ENCODE results near the gene TSHZ2.
"Not testable (repeated sequence)": the region's sequence is repeated elsewhere in the genome, so short reads cannot be mapped to it uniquely, and the experiment has no call there.

The TSHZ2 gene

GRCh38 chr20:53292347-53292746 is 320.2 kb downstream of the TSHZ2 start:
- DNase-seq, result no peak

- DNase-seq, result no peak
These were observed 322.6 kb downstream of the TSHZ2 start for GRCh38 chr20:53294804-53295203.

DNA sequence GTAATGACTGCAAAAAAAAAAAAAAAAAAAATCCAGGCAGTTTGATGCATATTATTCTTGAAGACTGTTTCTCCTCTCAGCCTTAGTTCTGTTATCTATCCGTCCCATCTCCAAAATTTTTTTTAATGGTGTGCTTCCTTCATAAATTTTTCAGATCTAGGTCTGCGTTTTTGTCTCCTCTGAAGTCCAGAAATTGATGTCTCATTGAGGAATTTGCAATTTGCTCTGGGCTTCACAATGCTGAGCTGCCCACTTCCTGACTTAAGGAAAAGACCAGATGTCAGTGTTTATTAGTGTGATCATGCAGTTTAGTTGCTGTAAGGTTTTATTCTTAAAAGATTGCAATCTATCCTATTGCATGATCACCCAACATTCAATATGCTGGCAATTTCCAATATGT is 323.9 kb downstream of the TSHZ2 start:
- DNase-seq, result no peak

DNA sequence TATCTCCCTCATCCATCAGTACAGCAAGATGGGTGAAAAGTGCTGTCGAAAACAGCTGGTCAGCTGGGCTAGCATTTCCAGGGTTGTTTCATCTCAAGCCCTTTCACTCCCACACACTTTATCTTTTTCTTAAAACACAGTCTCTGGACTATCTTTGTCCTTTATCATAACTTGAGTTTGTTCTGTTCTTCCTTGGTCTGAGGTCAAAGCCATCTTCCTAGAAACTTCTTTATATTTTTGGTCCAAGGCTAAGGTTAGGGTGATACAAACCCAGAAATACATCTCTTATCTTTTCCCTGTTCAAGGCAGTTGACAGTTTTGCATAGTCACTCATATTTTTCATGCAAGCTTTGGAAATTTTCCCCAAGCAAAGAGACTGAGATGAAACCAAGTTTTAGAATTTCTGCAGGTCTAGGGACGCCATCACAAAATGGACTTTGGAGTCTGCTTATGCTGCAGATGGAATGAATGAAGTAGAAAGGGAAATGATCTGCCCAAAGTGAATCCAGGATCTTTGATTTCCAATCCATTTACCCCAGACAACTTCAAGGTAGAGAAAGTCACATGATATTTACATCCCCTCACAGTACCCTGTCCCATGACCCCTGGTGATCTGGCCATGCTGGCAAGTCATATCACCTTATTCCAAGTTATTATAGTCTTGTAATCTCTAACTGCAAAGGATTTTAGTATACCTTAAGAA is 324.4 kb downstream of the TSHZ2 start:
- DNase-seq, result no peak

- DNase-seq, result no peak
These were observed 325.0 kb downstream of the TSHZ2 start for GRCh38 chr20:53297154-53297529.

DNA sequence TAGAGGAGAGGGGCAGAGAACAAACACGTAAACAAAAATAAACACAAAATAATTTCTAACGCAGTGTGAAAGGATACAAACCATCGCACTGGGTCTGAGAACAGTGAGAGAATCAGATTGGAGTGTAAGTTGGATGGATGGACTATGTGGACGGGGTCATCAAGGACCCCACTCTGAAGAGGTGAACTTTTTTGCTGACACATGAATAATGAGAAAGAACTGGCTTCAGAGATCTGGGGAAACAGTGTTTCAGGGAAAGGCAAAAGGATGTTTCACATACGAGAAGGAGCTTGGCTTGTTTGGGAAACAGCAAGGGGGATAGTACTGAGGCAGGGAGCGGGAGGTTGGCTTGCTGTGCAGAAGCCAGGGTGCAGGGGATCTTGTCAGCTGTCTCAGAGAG is 326.1 kb downstream of the TSHZ2 start:
- no peak for DNase-seq

DNA sequence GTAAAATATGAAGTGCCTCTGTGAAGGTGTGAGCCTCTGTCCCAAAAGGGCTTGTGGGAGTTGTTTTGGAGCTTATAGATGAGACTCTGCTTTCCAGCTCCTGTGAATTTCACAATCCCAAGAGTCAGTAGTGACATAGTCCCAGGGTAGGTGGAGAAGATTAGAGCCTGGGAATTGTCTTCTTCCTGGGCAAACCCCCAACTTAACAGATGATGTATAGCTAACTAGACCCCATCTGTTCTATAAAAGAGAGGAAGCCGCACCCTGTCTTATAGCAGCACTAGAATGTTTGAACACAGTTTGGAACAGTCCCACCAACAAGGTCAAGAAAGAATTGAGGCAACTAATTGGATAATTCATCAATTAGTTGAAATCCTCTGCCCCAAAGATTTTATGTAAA is 326.8 kb downstream of the TSHZ2 start:
- no peak for DNase-seq

- no peak for DNase-seq
These were observed 327.7 kb downstream of the TSHZ2 start for GRCh38 chr20:53299831-53300230.

DNA sequence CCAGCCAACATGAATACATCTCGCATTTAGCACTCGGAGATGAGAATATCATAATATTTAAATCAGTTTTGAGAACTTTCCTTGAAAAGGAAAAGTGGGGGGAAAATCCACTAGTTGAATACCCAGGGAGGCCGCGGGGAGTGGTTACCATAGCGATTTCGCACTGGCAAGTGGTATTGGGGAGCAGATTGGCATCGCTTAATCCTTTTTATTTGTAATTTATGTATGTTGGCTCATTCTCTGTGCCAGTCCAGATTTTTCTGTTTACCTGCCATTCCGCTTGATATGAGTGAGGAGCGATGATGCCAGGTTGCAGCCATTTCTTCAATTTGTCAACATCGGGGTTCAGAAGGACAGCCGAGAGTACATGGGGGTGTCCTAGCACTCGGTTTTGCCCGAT is 329.7 kb downstream of the TSHZ2 start:
- no peak for DNase-seq

- no peak for DNase-seq
These were observed 330.7 kb downstream of the TSHZ2 start for GRCh38 chr20:53302695-53303412.

GRCh38 chr20:53303413-53303760 is 331.2 kb downstream of the TSHZ2 start:
- DNase-seq, result no peak

GRCh38 chr20:53304146-53304545 is 332.0 kb downstream of the TSHZ2 start:
- DNase-seq, result no peak

DNA sequence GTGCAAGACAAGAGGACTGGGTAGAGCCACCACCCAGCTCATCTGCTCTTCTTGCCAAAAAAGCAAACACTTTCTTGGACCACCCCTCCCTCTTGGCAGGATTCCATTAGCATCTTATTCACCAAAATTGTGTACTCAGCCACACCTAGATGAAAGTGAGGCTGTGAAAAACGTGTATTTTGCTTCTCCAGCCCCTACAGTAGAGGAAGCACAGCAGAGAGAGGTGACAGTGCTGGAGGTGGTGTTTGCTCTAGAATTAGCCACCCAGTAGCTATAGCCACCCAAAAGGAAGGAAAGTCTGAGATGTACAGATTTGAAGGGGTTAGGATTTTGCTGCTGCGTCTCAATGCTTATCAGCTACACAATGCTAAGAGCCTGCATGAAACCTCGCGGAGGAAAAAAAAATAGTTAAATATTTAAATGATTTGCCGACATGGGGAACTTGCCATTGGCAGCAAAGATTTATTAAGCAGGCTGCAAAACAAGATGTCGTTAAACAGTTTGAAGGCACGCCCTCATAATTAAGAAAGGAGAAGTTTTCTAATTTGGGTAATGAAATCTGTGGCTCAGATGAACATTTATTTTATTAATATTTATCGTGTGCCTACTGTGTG is 334.1 kb downstream of the TSHZ2 start:
- no peak for DNase-seq

- DNase-seq, result no peak
These were observed 335.9 kb downstream of the TSHZ2 start for GRCh38 chr20:53307964-53308597.

GRCh38 chr20:53309515-53309914 is 337.4 kb downstream of the TSHZ2 start:
- no peak for DNase-seq

DNA sequence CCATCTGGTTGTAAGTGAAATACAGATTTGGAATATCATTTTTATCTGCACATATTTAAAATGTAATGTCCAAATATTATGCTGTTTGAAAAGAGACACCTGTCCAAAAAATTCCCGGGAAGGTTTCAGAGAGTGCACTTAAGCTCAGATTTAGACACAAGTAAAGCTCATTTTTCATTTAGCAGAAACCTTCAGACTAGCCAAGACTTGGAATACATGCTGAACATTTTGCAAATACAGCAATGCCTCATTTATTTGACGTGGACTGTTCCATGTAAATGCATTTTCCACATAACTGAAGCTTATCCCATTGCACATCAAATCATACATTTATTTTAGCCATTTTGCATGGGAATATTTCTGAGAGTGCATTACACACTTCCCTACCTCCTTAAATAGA is 340.8 kb downstream of the TSHZ2 start:
- no peak for DNase-seq

DNA sequence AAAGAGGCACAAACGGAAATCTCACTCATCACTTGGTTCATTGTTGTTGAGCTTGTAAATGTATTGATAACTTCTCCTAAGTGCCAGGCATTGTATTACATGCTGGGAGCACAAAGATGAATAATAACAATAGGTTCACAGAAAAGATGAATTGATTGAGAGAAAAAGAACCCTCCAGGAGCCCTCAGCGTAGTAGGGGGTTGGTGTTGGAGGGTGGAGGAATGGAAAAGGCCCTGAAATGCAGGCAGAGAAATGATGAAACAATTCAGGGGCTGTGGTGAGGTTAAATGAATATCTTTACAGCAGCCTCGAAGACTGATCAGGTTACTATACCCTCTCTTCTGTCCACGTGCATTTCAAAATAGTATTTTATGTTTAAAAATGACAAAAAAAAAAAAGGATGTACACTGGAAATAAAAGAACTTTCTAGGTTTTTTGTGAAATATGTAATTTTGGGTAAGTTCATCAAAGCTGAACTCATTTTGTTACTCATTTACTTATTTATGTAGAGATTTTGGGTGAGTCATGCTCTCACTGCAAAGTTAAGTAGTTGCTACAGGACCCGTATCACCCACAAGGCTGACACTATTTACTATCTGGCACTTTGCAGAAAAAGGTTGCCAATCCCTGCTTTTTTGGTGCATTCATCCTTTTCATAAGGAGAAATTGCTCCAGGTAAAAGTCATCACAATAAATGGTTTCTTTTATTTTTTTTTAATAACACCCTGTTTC is 344.2 kb downstream of the TSHZ2 start:
- no peak for DNase-seq

GRCh38 chr20:53319200-53319599 is 347.0 kb downstream of the TSHZ2 start:
- DNase-seq, result no peak

- no peak for DNase-seq
These were observed 347.6 kb downstream of the TSHZ2 start for GRCh38 chr20:53319716-53320115.

DNA sequence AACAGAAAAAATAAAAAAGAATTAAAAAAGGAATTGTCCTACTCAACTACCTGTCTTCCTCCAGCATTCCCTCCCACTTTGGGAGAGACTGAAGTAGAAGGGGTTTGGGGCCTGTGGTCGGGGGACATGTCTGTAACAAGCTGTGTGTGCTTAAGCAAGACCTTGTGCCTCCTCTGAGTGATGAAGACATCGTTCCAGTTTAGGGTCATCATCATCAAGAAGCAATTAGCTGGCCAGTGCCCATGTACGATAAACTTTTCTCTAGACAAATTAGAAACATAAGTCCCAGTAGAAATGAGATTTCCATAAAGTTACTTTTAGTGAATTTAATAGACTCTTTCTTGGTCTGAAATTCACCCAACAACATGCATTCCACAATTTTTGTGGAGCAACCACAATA is 348.5 kb downstream of the TSHZ2 start:
- DNase-seq, result no peak

- no peak for DNase-seq
These were observed 349.4 kb downstream of the TSHZ2 start for GRCh38 chr20:53321596-53321995.

- no peak for DNase-seq
These were observed 350.5 kb downstream of the TSHZ2 start for GRCh38 chr20:53322651-53323050.

GRCh38 chr20:53323460-53323859 is 351.3 kb downstream of the TSHZ2 start:
- DNase-seq, result not testable (repeated sequence)

All from CD4-positive, alpha-beta T cell treated with Interleukin-21 for 1 hour (primary cell).